Dendritic cell treated with granulocyte-macrophage colony-stimulating factor and Interleukin-4, amounts not matched to agents 40 ng/mL and 50 ng/mL, for 4 days (primary cell): ENCODE data around the gene PPTC7.
A peak's percentile ranks its signal among the peaks of the same experiment; 100 is the strongest.
"Not testable (repeated sequence)": the region's sequence is repeated elsewhere in the genome, so short reads cannot be mapped to it uniquely, and the experiment has no call there.

Experiments
- H3K27ac Mint-ChIP-seq: one replicate; pipeline ENCODE4 v1.8.0; 2022; ENCODE audit warnings: mild to moderate bottlenecking, mixed read lengths
- H3K27me3 Mint-ChIP-seq: one replicate; pipeline ENCODE4 v1.8.0; 2022; ENCODE audit warnings: mild to moderate bottlenecking, mixed read lengths
- H3K36me3 Mint-ChIP-seq: one replicate; pipeline ENCODE4 v1.8.0; 2022; ENCODE audit warnings: low read depth, mixed read lengths
- H3K4me1 Mint-ChIP-seq: one replicate; pipeline ENCODE4 v1.8.0; 2022; ENCODE audit warnings: low read depth, mixed read lengths
- H3K4me3 Mint-ChIP-seq: one replicate; pipeline ENCODE4 v1.8.0; 2022; ENCODE audit warnings: mild to moderate bottlenecking, moderate library complexity, mixed read lengths
- H3K9me3 Mint-ChIP-seq: one replicate; pipeline ENCODE4 v1.8.0; 2022; ENCODE audit warnings: mixed read lengths
- intact Hi-C: fragments of 100-400 bp; cut with micrococcal nuclease; formaldehyde crosslinking; loops from one replicate; pipeline ENCODE4 v1.15.0; 2022

The PPTC7 gene

GRCh38 chr12:110545259-110545658 lies 37.9 kb downstream of the PPTC7 start:
- H3K9me3 Mint-ChIP-seq, intact Hi-C loops, H3K27me3 Mint-ChIP-seq, H3K4me3 Mint-ChIP-seq: not testable (repeated sequence)
- Mint-ChIP-seq H3K4me1 (peaks cover 29% of the 10 kb centered on the region), H3K27ac (peak overlapping the region; percentile 45), H3K36me3 (peaks cover 87% of the 10 kb centered on the region)

DNA sequence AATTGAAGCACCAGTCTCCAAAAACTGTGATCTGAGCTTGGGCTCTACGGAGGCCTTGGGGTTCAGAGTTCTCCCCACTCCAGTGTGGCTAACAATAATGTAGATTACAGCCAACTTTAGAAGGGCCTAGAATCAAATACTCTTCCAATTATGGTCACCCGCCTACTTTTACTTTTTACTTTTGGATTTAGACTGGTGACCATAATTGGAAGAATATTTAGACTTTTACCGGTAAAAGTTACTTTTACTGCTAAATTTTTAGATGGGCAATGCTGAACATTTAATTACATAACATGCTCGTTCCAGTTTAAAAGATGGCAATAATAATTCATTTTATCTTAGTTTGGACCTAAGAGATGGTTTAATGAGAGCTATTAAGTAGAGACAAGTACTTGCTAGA lies 39.2 kb downstream of the PPTC7 start:
- H3K9me3 Mint-ChIP-seq = no peaks in the 10 kb centered on the region
- intact Hi-C loops = no loop called here
- no peaks in the 10 kb centered on the region for H3K27me3 Mint-ChIP-seq
- H3K27ac Mint-ChIP-seq = no peak overlapping the region
- H3K4me3 Mint-ChIP-seq = no peak overlapping the region
- peaks cover 31% of the 10 kb centered on the region for H3K4me1 Mint-ChIP-seq
- peaks cover 90% of the 10 kb centered on the region for H3K36me3 Mint-ChIP-seq

- no peak overlapping the region for H3K4me3 Mint-ChIP-seq
- no peaks in the 10 kb centered on the region for H3K9me3 Mint-ChIP-seq
- peaks cover 34% of the 10 kb centered on the region for H3K4me1 Mint-ChIP-seq
- intact Hi-C loops = no loop called here
- H3K36me3 Mint-ChIP-seq = peaks cover 90% of the 10 kb centered on the region
- H3K27ac Mint-ChIP-seq = peak overlapping the region; percentile 51
- no peaks in the 10 kb centered on the region for H3K27me3 Mint-ChIP-seq
These were observed 39.7 kb downstream of the PPTC7 start for GRCh38 chr12:110543252-110543959.

DNA sequence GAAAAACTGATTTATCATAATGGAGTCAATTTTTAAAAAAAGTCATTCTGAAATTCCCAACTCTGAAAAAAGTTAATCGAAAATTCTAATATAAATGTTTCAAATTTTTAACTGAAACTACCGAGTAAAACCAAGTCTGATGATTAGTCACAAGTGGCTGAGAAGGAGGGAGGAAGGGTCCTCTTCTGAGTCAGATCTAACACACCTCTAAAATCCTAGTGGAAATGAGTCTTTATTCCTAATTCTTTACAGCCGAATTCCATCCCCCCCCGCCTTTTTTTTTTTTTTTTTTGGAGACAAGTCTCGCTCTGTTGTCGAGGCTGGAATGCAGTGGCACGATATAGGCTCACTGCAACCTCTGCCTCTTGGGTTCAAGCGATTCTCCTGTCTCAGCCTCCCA lies 43.1 kb downstream of the PPTC7 start:
- Mint-ChIP-seq H3K4me3 (no peak overlapping the region), H3K27me3 (no peaks in the 10 kb centered on the region), H3K4me1 (peaks cover 15% of the 10 kb centered on the region), H3K9me3 (no peaks in the 10 kb centered on the region), H3K36me3 (peaks cover 92% of the 10 kb centered on the region), H3K27ac (no peak overlapping the region)
- intact Hi-C loops = no loop called here

- no peaks in the 10 kb centered on the region for H3K9me3 Mint-ChIP-seq
- peaks cover 93% of the 10 kb centered on the region for H3K36me3 Mint-ChIP-seq
- no peak overlapping the region for H3K4me3 Mint-ChIP-seq
- H3K27me3 Mint-ChIP-seq = no peaks in the 10 kb centered on the region
- peak overlapping the region; percentile 28 for H3K27ac Mint-ChIP-seq
- H3K4me1 Mint-ChIP-seq = peaks cover 13% of the 10 kb centered on the region
- intact Hi-C loops = no loop called here
These were observed 44.1 kb downstream of the PPTC7 start for GRCh38 chr12:110538869-110539622.

DNA sequence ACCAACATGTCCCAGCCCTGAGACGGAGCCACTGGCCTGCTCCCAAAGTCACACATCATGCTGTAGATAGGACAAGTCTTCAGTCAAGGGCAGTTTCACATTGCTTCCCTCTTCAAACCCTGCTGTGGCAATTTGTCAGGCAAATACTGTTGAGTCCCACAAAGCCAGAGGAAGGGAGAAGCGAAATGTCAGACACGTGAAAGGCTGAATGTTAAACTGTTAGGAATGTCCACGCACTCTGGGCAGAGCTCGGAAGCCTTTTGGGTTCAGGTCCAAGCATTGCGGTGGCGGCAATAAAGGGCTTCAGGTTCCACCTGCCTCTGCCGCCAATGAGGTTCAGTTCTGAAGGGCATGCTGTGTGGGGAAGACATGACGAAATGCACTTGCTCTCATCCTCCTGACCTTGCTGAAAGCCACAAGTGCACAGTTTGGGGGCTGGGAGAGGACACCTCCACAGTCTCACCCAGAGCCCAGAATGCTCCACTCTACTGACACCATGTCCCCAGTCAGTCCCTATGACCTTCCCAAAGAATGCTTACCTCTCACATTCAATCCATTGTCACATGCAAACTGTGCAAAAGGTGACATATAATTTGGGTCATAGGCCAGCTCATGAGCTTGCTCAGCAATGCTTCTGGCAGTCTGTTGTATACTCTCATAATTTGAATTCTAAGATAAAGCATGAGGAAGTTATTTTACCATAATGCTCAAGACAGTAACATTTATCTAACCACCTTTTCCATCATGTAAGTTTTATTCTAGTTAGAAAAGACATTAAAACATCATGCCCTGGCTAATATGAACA lies 45.3 kb downstream of the PPTC7 start:
- H3K9me3 Mint-ChIP-seq = no peaks in the 10 kb centered on the region
- H3K27ac Mint-ChIP-seq = no peak overlapping the region
- no peak overlapping the region for H3K4me3 Mint-ChIP-seq
- H3K4me1 Mint-ChIP-seq = peaks cover 6% of the 10 kb centered on the region
- intact Hi-C loops = no loop called here
- no peaks in the 10 kb centered on the region for H3K27me3 Mint-ChIP-seq
- peaks cover 86% of the 10 kb centered on the region for H3K36me3 Mint-ChIP-seq

GRCh38 chr12:110536834-110537604 lies 46.1 kb downstream of the PPTC7 start:
- Mint-ChIP-seq H3K27ac (no peak overlapping the region), H3K36me3 (peaks cover 78% of the 10 kb centered on the region), H3K4me3 (no peak overlapping the region), H3K9me3 (no peaks in the 10 kb centered on the region), H3K27me3 (no peaks in the 10 kb centered on the region), H3K4me1 (peaks cover 6% of the 10 kb centered on the region)
- intact Hi-C loops = no loop called here

- no peak overlapping the region for H3K4me3 Mint-ChIP-seq
- H3K27ac Mint-ChIP-seq = no peak overlapping the region
- H3K9me3 Mint-ChIP-seq = no peaks in the 10 kb centered on the region
- H3K4me1 Mint-ChIP-seq = peaks cover 6% of the 10 kb centered on the region
- intact Hi-C loops = no loop called here
- H3K36me3 Mint-ChIP-seq = peaks cover 75% of the 10 kb centered on the region
- no peaks in the 10 kb centered on the region for H3K27me3 Mint-ChIP-seq
These were observed 48.3 kb downstream of the PPTC7 start for GRCh38 chr12:110534811-110535210.

GRCh38 chr12:110533607-110534006 lies 49.5 kb downstream of the PPTC7 start:
- Mint-ChIP-seq H3K27me3 (no peaks in the 10 kb centered on the region), H3K27ac (no peak overlapping the region), H3K36me3 (peaks cover 75% of the 10 kb centered on the region), H3K4me3 (no peak overlapping the region), H3K4me1 (peaks cover under 1% of the 10 kb centered on the region), H3K9me3 (no peaks in the 10 kb centered on the region)
- intact Hi-C loops = no loop called here

- peaks cover 75% of the 10 kb centered on the region for H3K36me3 Mint-ChIP-seq
- H3K4me1 Mint-ChIP-seq = no peaks in the 10 kb centered on the region
- H3K27me3 Mint-ChIP-seq = no peaks in the 10 kb centered on the region
- H3K27ac Mint-ChIP-seq = no peak overlapping the region
- no peak overlapping the region for H3K4me3 Mint-ChIP-seq
- intact Hi-C loops = no loop called here
- no peaks in the 10 kb centered on the region for H3K9me3 Mint-ChIP-seq
These were observed 50.5 kb downstream of the PPTC7 start for GRCh38 chr12:110532644-110533043.

DNA sequence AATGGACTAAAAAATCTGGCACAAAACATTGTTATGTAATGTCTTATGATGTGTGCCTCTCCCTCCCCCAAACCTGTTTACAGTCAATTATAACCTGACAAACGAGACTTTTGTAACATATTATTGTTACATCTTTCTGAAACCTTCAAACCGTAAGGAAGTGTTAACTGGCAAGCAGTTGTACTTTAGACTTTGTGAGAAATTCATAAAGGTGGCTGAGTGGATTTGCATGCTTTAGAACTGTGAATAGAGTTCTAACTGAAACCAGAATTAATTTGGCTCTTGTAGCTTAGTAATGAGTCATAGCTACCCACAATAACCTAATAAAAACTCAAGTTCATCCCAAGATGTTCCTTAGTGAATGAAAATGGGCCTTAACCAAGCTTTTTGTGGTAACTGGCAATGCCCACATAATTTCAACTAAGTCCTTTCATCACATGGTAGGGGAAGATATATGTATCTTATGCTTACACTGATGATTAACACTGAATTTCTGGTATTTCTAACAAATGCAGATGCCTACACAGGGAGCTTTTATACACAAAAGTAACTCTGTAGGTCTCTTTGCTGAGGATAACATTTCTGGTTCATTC lies 51.3 kb downstream of the PPTC7 start:
- H3K4me3 Mint-ChIP-seq = no peak overlapping the region
- H3K36me3 Mint-ChIP-seq = peaks cover 67% of the 10 kb centered on the region
- H3K9me3 Mint-ChIP-seq = no peaks in the 10 kb centered on the region
- H3K27me3 Mint-ChIP-seq = no peaks in the 10 kb centered on the region
- H3K27ac Mint-ChIP-seq = no peak overlapping the region
- no peaks in the 10 kb centered on the region for H3K4me1 Mint-ChIP-seq
- intact Hi-C loops = no loop called here

GRCh38 chr12:110530511-110530910 lies 52.6 kb downstream of the PPTC7 start:
- Mint-ChIP-seq H3K9me3 (no peaks in the 10 kb centered on the region), H3K4me3 (no peak overlapping the region), H3K4me1 (no peaks in the 10 kb centered on the region), H3K36me3 (peaks cover 56% of the 10 kb centered on the region), H3K27me3 (no peaks in the 10 kb centered on the region), H3K27ac (no peak overlapping the region)
- intact Hi-C loops = no loop called here

DNA sequence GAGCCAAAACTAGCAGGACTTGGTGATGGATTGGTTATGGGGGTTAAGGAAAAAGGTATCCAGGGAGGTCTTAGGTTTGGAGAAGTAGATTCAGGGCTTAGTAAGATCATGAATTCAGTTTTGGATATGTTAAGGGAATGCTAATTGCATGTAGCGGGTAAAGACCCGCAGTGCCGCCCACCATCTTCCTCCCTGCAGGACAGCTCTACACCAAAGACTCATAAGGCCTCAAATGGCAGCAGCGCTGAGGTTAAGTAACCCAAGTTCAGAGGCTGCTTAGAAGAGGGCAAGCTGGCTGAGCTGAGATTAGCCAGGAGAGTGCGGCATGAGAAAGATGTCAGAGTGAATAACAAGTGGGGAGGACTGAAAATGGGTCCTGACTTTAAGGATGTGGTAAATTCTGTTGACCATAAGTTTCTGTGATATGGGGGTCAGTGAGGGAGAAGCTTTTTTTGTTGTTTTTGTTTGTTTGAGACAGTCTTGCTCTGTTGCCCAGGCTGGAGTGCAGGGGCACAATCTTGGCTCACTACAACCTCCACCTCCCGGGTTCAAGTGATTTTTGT lies 54.8 kb downstream of the PPTC7 start:
- no peaks in the 10 kb centered on the region for H3K4me1 Mint-ChIP-seq
- H3K27me3 Mint-ChIP-seq = no peaks in the 10 kb centered on the region
- no peak overlapping the region for H3K27ac Mint-ChIP-seq
- H3K4me3 Mint-ChIP-seq = no peak overlapping the region
- H3K9me3 Mint-ChIP-seq = no peaks in the 10 kb centered on the region
- intact Hi-C loops = no loop called here
- peaks cover 40% of the 10 kb centered on the region for H3K36me3 Mint-ChIP-seq
